ENCODE data around the gene CFLAR. TPM values are rescaled to one million over a fixed set of nuclear protein-coding genes. Genes with fewer than 3 reads are reported as not detected.
A peak's percentile ranks its signal among the peaks of the same experiment; 100 is the strongest.
"Not testable (repeated sequence)": the region's sequence is repeated elsewhere in the genome, so short reads cannot be mapped to it uniquely, and the experiment has no call there.

Gene CFLAR
- total RNA-seq, 1 experiment from 2014 or later, result 13.6 TPM

GRCh38 chr2:201128933-201129505 is 13.1 kb downstream of the CFLAR start:
- DNase-seq, result peak; percentile 30 to 49
- no peaks in the 10 kb centered on the region for H3K36me3 ChIP-seq
- H3K4me3 ChIP-seq, result peak overlapping the region; percentile 2; the same call in 1 of the 2 replicates
- H3K9me3 ChIP-seq (replicated peaks), result no peaks in the 10 kb centered on the region
- peaks cover 36% of the 10 kb centered on the region for H3K4me1 ChIP-seq
- H3K27ac ChIP-seq, result peak overlapping the region; percentile 68
- H3K27me3 ChIP-seq, result no peaks in the 10 kb centered on the region

GRCh38 chr2:201130524-201131186 is 14.7 kb downstream of the CFLAR start:
- Histone ChIP-seq H3K27ac (no peak overlapping the region), H3K27me3 (no peaks in the 10 kb centered on the region), H3K9me3 (replicated peaks) (no peaks in the 10 kb centered on the region), H3K4me1 (peaks cover 30% of the 10 kb centered on the region), H3K36me3 (no peaks in the 10 kb centered on the region), H3K4me3 (no peak overlapping the region)
- no peak for DNase-seq

- Histone ChIP-seq H3K4me1 (peaks cover 24% of the 10 kb centered on the region), H3K4me3 (no peak overlapping the region), H3K36me3 (no peaks in the 10 kb centered on the region; the same call in 1 of the 2 replicates), H3K27ac (no peak overlapping the region), H3K9me3 (replicated peaks) (no peaks in the 10 kb centered on the region), H3K27me3 (no peaks in the 10 kb centered on the region)
- DNase-seq, result no peak
Measured at GRCh38 chr2:201132518-201132917, 16.6 kb downstream of the CFLAR start.

GRCh38 chr2:201135386-201135785 is 19.4 kb downstream of the CFLAR start:
- no peak overlapping the region for H3K4me3 ChIP-seq
- no peak for DNase-seq
- H3K4me1 ChIP-seq, result peaks cover 4% of the 10 kb centered on the region; the same call in 1 of the 2 replicates
- no peak overlapping the region for H3K27ac ChIP-seq
- no peaks in the 10 kb centered on the region for H3K27me3 ChIP-seq
- no peaks in the 10 kb centered on the region for H3K9me3 ChIP-seq (replicated peaks)
- H3K36me3 ChIP-seq, result no peaks in the 10 kb centered on the region; the same call in 1 of the 2 replicates

- no peaks in the 10 kb centered on the region for H3K9me3 ChIP-seq (replicated peaks)
- no peak for DNase-seq
Measured at GRCh38 chr2:201136889-201137321, 20.9 kb downstream of the CFLAR start.

GRCh38 chr2:201137505-201138400 is 21.8 kb downstream of the CFLAR start:
- Histone ChIP-seq H3K27ac (no peak overlapping the region), H3K9me3 (replicated peaks) (no peaks in the 10 kb centered on the region), H3K4me1 (no peaks in the 10 kb centered on the region), H3K36me3 (no peaks in the 10 kb centered on the region; the same call in 1 of the 2 replicates), H3K4me3 (no peak overlapping the region), H3K27me3 (no peaks in the 10 kb centered on the region)
- DNase-seq, result no peak

More at GRCh38 chr2:201136889-201137321, 20.9 kb downstream of the CFLAR start:
- Histone ChIP-seq H3K27me3 (no peaks in the 10 kb centered on the region), H3K36me3 (no peaks in the 10 kb centered on the region; the same call in 1 of the 2 replicates), H3K4me3 (no peak overlapping the region), H3K4me1 (no peaks in the 10 kb centered on the region), H3K27ac (no peak overlapping the region)

GRCh38 chr2:201138401-201138970 is 22.5 kb downstream of the CFLAR start:
- no peak overlapping the region for H3K27ac ChIP-seq
- H3K9me3 ChIP-seq (replicated peaks), result no peaks in the 10 kb centered on the region
- DNase-seq, result no peak
- H3K4me3 ChIP-seq, result no peak overlapping the region
- H3K27me3 ChIP-seq, result no peaks in the 10 kb centered on the region
- no peaks in the 10 kb centered on the region for H3K4me1 ChIP-seq
- H3K36me3 ChIP-seq, result no peaks in the 10 kb centered on the region; the same call in 1 of the 2 replicates

- not testable (repeated sequence) for H3K4me3 ChIP-seq; H3K27ac ChIP-seq; H3K4me1 ChIP-seq; H3K27me3 ChIP-seq; DNase-seq; H3K36me3 ChIP-seq; H3K9me3 ChIP-seq (replicated peaks)
Measured at GRCh38 chr2:201138986-201139781, 23.2 kb downstream of the CFLAR start.

GRCh38 chr2:201139836-201140604 is 24.1 kb downstream of the CFLAR start:
- Histone ChIP-seq H3K9me3 (replicated peaks) (no peaks in the 10 kb centered on the region), H3K36me3 (no peaks in the 10 kb centered on the region; the same call in 1 of the 2 replicates), H3K4me1 (no peaks in the 10 kb centered on the region), H3K27ac (no peak overlapping the region), H3K4me3 (no peak overlapping the region), H3K27me3 (no peaks in the 10 kb centered on the region)
- no peak for DNase-seq

- H3K4me1 ChIP-seq, result no peaks in the 10 kb centered on the region; the same call in 1 of the 2 replicates
- H3K27ac ChIP-seq, result no peak overlapping the region
- no peak overlapping the region for H3K4me3 ChIP-seq
- DNase-seq, result no peak
- no peaks in the 10 kb centered on the region for H3K9me3 ChIP-seq (replicated peaks)
- no peaks in the 10 kb centered on the region for H3K36me3 ChIP-seq
- no peaks in the 10 kb centered on the region for H3K27me3 ChIP-seq
Measured at GRCh38 chr2:201144101-201145051, 28.4 kb downstream of the CFLAR start.

- H3K4me3 ChIP-seq, result no peak overlapping the region
- H3K4me1 ChIP-seq, result peaks cover 11% of the 10 kb centered on the region
- H3K9me3 ChIP-seq (replicated peaks), result no peaks in the 10 kb centered on the region
- H3K36me3 ChIP-seq, result no peaks in the 10 kb centered on the region
- DNase-seq, result no peak
- H3K27ac ChIP-seq, result no peak overlapping the region
- no peaks in the 10 kb centered on the region for H3K27me3 ChIP-seq
Measured at GRCh38 chr2:201148434-201148990, 32.5 kb downstream of the CFLAR start.

- Histone ChIP-seq H3K4me3 (no peak overlapping the region), H3K36me3 (no peaks in the 10 kb centered on the region), H3K4me1 (peaks cover 11% of the 10 kb centered on the region), H3K9me3 (replicated peaks) (no peaks in the 10 kb centered on the region), H3K27ac (no peak overlapping the region), H3K27me3 (no peaks in the 10 kb centered on the region)
- DNase-seq, result no peak
Measured at GRCh38 chr2:201149064-201149820, 33.3 kb downstream of the CFLAR start.

Measured in SJCRH30 (cell line).